ENCODE data around the gene CEP85L. TPM values are rescaled to one million over a fixed set of nuclear protein-coding genes. Genes with fewer than 3 reads are reported as not detected.

The CEP85L gene
- 10 to 100 TPM in 6 of 8 experiments, 1 to 10 TPM in 2; 8.3 to 27.8 (median 12.7) TPM for total RNA-seq

DNA sequence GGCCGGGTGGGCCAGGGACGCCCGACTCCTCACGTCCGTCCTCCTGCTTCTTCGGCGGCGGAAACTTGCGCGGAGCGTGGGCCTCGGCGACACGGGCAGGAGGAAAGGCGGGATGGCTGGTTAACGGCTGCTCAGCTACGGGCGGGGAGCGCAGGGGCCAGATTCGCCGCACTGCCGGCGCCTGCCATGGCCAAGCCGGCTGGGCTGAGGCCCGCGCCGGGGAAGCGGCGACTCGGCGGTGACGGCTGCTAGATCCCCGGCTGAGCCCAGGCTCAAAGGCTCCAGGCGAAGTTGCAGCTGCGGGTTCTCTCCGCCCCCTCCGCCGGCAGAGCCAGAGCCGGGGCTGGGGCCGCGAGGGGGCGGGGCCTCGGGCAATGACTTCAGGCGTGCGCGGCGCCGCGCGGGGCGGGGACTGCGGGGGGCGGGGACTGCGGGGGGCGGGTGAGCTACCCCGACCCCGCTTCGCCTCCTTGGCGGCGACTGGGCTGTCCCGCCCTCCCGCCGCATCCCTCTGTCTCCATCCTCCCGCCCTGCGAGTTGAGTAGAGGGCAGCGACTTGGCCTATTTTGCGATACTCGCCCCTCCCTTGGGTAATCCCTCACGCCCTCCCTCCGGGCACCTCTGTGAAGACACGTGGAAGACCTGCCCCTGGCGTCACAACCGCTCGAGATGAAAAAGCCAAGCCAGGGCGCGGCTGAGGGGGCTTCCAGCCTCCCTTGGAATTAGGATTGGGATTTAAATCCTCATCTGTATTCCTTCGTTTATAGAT, at the start of gene CEP85L:
CEP85L (minus strand) TSS at position 310 of the 769 bp plus-strand sequence. CDS start 322 bp downstream, outside the sequence.
- in situ Hi-C loops (cut with MboI; ENCODE audit: low pct_unique_long_range_greater_than_20kb in 2 of 9, low sequenced_read_pairs in 9 of 9, unreplicated experiment in 9 of 9) = no loop called here
- H3K27ac ChIP-seq = peak within 1 kb of the TSS; percentile 87
- H3K4me3 ChIP-seq = peak within 1 kb of the TSS; percentile 58 to 98 (median 89)
- H3K4me1 ChIP-seq (replicated peaks in 1 of 2) = peaks cover 8 to 13% of the 10 kb centered on the region in 2 donors
- peak; percentile 81 to 91 (median 88) for ATAC-seq (replicated peaks in 6 of 8)
- 0% methylated on average over 7 of the region's 77 CpGs; no CpG with 5 or more reads in 9 of the 10 experiments for whole genome bisulfite sequencing, 10 experiments

DNA sequence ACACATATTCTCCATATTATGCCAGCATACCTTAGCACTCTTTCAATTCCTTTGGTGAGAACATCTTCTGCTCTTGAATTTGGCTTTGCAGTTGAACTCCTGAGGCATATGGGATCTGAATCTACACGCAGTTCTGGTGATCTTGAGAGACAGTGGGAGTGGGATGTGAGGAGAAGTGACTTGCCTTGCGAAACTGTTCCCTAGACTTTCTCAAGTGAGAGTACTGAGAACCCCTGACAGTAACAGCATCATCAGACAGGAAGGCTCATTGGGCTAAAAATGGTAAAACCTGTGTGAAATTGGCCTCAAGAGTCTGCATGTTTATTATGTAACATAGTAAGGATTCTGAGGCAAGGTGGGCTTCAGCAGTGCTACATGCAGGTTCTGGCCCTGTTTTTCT, 49.1 kb upstream of the CEP85L start:
- in situ Hi-C loops (cut with MboI; ENCODE audit: low pct_unique_long_range_greater_than_20kb in 2 of 9, low sequenced_read_pairs in 9 of 9, unreplicated experiment in 9 of 9) = no loop called here
- no peak for ATAC-seq (replicated peaks in 6 of 8)
- Histone ChIP-seq H3K4me3 (no peak overlapping the region), H3K4me1 (replicated peaks in 1 of 2) (peaks cover 7 to 8% of the 10 kb centered on the region in 2 donors), H3K27ac (no peak overlapping the region)
- WGBS, 10 experiments = 71 to 100% (median 100%) methylated on average over 1 to 2 of the region's 2 CpGs; no CpG with 5 or more reads in 3 of the 10 experiments

DNA sequence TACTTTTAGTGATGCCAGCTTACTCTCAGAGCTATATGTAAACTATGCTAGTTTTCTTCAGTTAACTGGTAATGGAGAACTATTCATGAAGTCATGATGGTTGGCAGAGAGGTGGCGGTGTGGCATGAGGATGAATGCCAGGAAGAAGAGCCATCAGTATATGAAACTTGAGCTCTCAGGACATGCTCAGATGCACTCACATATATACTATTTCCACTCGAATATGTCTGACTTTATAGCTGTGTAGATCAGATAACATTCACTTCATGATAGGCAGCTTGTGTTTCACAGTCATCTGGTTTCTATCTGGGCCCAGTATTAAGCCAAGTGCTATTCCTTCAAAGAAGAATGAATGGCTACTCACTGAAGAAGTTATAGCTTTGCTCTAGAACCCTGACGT, 46.2 kb upstream of the CEP85L start:
- in situ Hi-C loops (cut with MboI; ENCODE audit: low pct_unique_long_range_greater_than_20kb in 2 of 9, low sequenced_read_pairs in 9 of 9, unreplicated experiment in 9 of 9) = no loop called here
- H3K4me3 ChIP-seq = no peak overlapping the region
- H3K4me1 ChIP-seq (replicated peaks in 1 of 2) = no peaks in the 10 kb centered on the region
- ATAC-seq (replicated peaks in 6 of 8) = no peak
- 67 to 88% (median 81%) methylated on average over 1 to 3 of the region's 3 CpGs; no CpG with 5 or more reads in 4 of the 10 experiments for WGBS, 10 experiments
- no peak overlapping the region for H3K27ac ChIP-seq

DNA sequence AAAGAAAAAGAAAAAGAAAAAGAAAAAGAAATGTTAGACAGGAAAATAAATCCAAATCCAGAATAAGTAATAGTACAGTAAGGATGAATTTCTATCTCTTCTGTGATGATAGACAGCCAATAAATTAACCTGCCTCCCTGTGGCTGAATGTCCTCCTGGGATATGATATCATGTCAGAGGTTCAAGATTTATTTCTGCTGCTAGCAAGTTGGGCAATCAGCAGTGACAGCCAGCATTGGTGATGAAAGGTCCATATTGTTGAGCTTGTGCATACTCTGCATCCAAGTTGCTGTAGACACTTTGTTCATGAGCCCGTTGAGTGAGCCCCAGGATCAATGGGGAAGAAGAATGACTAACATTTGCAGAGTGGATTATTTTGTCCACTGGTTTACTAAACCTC, 44.9 kb upstream of the CEP85L start:
- Histone ChIP-seq H3K4me3 (no peak overlapping the region), H3K4me1 (replicated peaks in 1 of 2) (no peaks in the 10 kb centered on the region), H3K27ac (no peak overlapping the region)
- no peak for ATAC-seq (replicated peaks in 6 of 8)
- in situ Hi-C loops (cut with MboI; ENCODE audit: low pct_unique_long_range_greater_than_20kb in 2 of 9, low sequenced_read_pairs in 9 of 9, unreplicated experiment in 9 of 9) = no loop called here
- WGBS, 10 experiments = 0 to 100% (median 69%) methylated on average over 1 of the region's 1 CpG; no CpG with 5 or more reads in 6 of the 10 experiments

DNA sequence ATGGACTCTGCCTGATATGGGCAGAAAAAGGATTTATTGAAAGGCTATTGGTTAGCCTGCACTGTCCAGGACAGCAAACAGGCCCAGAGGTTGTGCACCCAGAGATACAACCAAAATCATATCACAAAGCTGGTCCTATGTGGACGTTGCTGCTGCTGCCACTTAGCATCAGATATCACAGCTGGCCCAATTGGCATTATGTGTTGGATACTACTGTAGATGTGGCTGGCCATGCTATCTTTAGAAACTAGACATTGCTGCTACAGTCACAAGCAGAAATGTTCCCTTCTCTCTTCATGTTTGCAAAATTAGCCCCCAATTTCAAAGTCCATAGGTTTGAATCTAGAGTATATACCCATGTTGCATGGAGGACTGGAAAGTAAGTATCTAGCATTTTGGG, 42.2 kb upstream of the CEP85L start:
- WGBS, 10 experiments = 0 to 86% (median 60%) methylated on average over 1 of the region's 1 CpG; no CpG with 5 or more reads in 3 of the 10 experiments
- Histone ChIP-seq H3K4me1 (replicated peaks in 1 of 2) (no peaks in the 10 kb centered on the region), H3K4me3 (no peak overlapping the region), H3K27ac (no peak overlapping the region)
- no peak for ATAC-seq (replicated peaks in 6 of 8)
- in situ Hi-C loops (cut with MboI; ENCODE audit: low pct_unique_long_range_greater_than_20kb in 2 of 9, low sequenced_read_pairs in 9 of 9, unreplicated experiment in 9 of 9) = no loop called here

DNA sequence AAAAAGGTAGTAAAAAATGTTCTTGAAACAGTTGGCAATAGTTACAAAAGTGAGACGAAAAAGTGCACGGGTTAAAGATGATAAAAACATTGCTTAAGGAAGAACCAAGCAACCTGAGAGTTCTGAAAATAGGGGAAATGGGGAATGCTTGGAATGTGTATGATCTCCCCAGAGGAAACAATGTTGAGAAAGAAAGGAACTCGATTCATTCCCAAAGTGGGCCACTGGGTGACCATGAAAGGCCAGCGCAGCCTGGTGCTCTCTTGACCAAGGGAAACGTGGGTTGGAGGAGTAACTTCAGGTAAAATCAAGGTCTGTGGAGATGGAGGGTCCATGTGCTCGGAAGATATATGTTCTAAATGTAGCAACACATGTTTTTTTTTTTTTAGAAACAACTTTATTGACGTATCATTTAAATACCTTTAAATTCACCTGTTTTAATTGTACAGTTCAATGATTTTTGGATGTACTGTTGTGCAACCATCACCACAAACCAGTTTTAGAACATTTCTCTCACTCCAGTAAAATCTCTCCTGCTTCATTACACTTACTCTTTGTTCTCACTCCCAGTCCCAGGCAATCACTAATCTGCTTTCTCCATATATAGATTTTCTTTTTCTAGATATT, 34.5 kb upstream of the CEP85L start:
- ATAC-seq (replicated peaks in 6 of 8) = no peak
- Histone ChIP-seq H3K4me1 (replicated peaks in 1 of 2) (no peaks in the 10 kb centered on the region), H3K27ac (no peak overlapping the region), H3K4me3 (no peak overlapping the region)
- 66 to 90% (median 83%) methylated on average over 2 to 7 of the region's 7 CpGs for WGBS, 10 experiments
- in situ Hi-C loops (cut with MboI; ENCODE audit: low pct_unique_long_range_greater_than_20kb in 2 of 9, low sequenced_read_pairs in 9 of 9, unreplicated experiment in 9 of 9) = no loop called here

DNA sequence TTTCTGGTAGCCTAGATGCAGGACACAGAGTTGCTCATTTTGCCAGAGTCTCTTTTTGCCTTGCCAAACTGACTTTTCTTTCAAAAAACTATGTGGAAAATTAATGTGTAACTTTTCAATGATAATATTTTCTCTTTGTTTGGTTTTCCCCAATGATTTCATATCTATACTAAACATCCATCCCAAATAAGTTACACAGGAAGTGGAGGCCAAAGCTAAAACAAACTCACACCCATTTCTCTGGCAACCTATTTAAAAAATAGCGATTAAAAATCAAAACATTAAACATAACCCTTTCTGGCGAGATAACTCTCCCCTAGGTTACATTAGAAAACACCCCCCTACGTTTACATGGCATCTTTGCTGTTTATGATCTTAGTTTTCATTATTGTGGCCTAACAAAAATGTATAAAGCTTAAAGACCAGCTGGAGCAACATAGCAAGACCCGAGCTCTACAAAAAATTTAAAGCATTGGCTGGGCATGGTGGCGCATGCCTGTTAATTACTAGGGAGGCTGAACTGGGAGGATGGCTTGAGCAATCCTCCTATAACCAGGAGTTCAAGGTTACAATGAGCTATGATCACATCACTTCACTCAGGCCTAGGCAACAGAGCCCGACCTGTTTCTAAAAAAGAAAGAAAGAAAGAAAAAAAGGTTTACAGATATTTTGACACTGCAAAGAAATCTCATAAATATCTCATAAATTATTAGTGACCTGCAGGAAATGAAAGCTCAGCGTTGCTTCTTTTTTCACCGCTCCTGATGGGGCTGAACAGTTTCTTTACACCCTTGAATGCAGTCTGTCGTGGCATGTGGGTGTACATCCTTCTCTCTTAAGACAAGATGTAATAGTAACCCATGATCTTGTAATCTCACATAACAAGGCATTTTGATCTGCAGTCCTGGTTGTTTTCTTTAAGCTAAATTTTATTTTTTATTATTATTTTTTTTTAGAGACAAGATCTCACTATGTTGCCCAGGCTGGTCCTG, 32.8 kb upstream of the CEP85L start:
- Histone ChIP-seq H3K27ac (no peak overlapping the region), H3K4me1 (replicated peaks in 1 of 2) (no peaks in the 10 kb centered on the region), H3K4me3 (no peak overlapping the region)
- ATAC-seq (replicated peaks in 6 of 8) = no peak
- WGBS, 10 experiments = 83 to 100% (median 88%) methylated on average over 1 to 9 of the region's 9 CpGs
- in situ Hi-C loops (cut with MboI; ENCODE audit: low pct_unique_long_range_greater_than_20kb in 2 of 9, low sequenced_read_pairs in 9 of 9, unreplicated experiment in 9 of 9) = no loop called here

DNA sequence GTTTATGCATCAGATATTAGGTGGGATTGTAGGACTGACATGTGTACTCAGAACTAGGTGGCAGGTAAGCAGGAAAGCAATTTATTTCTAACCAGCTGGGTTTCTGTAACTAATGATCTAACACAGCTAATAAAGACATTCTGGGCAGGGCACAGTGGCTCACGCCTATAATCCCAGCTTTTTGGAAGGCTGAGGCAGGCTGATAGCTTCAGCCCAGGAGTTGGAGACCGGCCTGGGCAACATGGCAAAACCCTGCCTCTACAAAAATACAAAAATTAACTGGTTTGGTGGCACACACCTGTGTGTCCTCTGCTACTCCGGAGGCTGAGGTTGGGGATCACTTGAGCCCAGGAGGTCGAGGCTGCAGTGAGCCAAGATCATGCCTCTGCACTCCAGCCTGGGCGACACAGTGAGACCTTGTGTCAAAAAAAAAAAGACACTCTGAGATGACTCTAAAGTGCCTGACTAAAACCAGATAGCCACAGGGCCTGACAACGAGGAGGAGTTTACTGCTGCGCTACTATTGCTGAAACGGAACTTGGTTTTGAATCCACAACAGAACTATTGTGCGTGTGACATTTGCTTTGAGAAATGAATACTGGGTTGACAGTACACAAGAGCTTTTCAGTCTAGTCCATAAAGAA, 29.2 kb upstream of the CEP85L start:
- no peak overlapping the region for H3K4me3 ChIP-seq
- in situ Hi-C loops (cut with MboI; ENCODE audit: low pct_unique_long_range_greater_than_20kb in 2 of 9, low sequenced_read_pairs in 9 of 9, unreplicated experiment in 9 of 9) = no loop called here

DNA sequence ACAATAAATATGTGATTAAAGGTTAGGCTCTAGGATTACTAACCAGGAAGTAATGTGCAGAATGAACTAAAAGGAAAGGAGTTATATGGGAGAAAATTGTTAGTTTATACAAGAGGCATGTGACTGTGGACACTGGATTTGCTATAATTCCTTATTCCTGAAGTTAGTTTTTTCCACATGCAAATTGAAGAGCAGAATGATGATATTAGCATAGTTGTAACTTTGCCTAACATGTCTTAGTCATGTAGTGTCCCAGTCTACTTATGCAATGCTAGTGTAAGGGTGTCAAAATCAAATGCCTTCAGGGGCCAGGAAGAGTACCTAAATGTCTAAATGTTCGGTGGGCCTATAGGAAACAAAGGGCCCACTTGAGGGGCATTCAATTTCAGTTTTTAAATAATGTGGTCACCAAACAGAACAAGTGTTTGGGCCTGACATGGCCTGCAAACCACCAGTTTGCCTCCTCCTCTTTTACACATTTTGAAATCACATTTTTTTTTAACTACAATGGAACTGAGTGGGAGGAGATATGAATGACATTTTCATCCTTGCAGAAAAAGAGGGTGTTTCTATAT, 28.0 kb upstream of the CEP85L start:
- 0 to 88% (median 78%) methylated on average over 1 of the region's 1 CpG; no CpG with 5 or more reads in 3 of the 10 experiments for WGBS, 10 experiments
- Histone ChIP-seq H3K27ac (no peak overlapping the region), H3K4me3 (no peak overlapping the region), H3K4me1 (replicated peaks in 1 of 2) (no peaks in the 10 kb centered on the region)
- in situ Hi-C loops (cut with MboI; ENCODE audit: low pct_unique_long_range_greater_than_20kb in 2 of 9, low sequenced_read_pairs in 9 of 9, unreplicated experiment in 9 of 9) = no loop called here
- peak in 3 of 8 experiments; percentile 62 to 97 (median 96) for ATAC-seq (replicated peaks in 6 of 8)

More for the DNA sequence above, 29.2 kb upstream of the CEP85L start:
- WGBS, 10 experiments = 61 to 98% (median 80%) methylated on average over 1 to 7 of the region's 9 CpGs; no CpG with 5 or more reads in 1 of the 10 experiments
- no peak overlapping the region for H3K27ac ChIP-seq
- peak in 1 of 8 experiments; percentile 42 for ATAC-seq (replicated peaks in 6 of 8)
- no peaks in the 10 kb centered on the region for H3K4me1 ChIP-seq (replicated peaks in 1 of 2)

DNA sequence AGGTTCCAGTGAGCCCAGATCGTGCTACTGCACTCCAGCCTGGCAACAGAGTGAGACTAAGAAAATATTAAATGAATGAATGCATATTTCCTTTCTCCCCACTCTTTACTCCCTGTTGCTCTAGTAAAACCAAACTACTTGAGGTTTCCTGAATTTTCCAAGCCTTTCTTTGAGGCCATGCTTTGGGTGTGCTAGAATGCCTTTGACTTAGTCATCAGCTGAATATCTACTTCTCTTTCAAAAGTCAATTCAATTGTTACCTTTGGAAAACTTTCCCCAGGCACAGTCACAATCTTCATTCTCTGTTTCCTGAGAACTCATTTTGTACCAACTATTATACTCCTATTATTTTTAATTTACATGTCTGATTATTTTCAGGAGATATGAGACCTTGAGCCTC, 27.5 kb upstream of the CEP85L start:
- peak in 2 of 8 experiments; percentile 24 to 63 for ATAC-seq (replicated peaks in 6 of 8)
- Histone ChIP-seq H3K27ac (no peak overlapping the region), H3K4me1 (replicated peaks in 1 of 2) (no peaks in the 10 kb centered on the region), H3K4me3 (no peak overlapping the region)
- WGBS, 10 experiments = 60 to 100% (median 89%) methylated on average over 1 of the region's 1 CpG; no CpG with 5 or more reads in 7 of the 10 experiments
- in situ Hi-C loops (cut with MboI; ENCODE audit: low pct_unique_long_range_greater_than_20kb in 2 of 9, low sequenced_read_pairs in 9 of 9, unreplicated experiment in 9 of 9) = no loop called here

DNA sequence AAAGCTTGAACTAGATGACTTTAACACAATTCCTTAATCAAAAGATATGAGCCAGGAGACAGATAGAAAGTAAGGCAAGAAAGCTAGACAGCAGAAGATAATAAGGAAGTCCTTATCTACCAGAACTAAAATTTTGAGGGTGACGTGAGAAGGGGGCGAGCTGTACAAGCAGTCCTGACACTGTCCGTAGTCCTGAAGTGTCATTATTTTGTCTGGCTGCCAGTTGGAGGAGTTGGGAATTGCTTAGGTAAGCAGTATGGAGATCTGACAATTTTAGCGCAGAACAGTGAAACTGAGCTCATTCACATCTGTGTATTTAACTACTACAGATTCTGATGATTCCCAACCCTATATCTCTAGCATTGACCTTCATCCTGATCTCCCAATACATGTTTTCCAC, 25.8 kb upstream of the CEP85L start:
- H3K4me1 ChIP-seq (replicated peaks in 1 of 2) = no peaks in the 10 kb centered on the region
- no peak overlapping the region for H3K4me3 ChIP-seq
- 49 to 100% (median 84%) methylated on average over 1 to 4 of the region's 4 CpGs for WGBS, 10 experiments
- in situ Hi-C loops (cut with MboI; ENCODE audit: low pct_unique_long_range_greater_than_20kb in 2 of 9, low sequenced_read_pairs in 9 of 9, unreplicated experiment in 9 of 9) = no loop called here
- no peak for ATAC-seq (replicated peaks in 6 of 8)
- H3K27ac ChIP-seq = no peak overlapping the region

DNA sequence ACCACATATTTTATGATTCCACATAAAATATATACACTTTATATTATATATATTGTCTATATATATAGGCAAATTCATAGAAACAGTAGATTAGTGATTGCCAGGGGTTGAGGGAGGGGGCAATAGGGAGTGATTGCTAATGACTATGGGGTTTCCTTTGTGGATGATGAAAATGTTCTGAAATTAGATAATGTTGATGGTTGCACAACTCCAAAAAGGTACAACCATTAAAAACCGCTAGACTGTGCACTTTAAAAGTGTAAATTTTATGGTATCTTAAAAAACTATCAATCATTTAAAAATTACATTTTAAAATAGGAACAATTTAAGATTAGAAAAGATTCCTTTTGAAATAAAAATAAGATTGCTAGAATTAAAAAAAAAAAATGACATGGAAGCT, 23.8 kb upstream of the CEP85L start:
- no peak for ATAC-seq (replicated peaks in 6 of 8)
- no peak overlapping the region for H3K4me3 ChIP-seq
- no peak overlapping the region for H3K27ac ChIP-seq
- WGBS, 10 experiments = 44 to 100% (median 86%) methylated on average over 1 of the region's 1 CpG; no CpG with 5 or more reads in 1 of the 10 experiments
- in situ Hi-C loops (cut with MboI; ENCODE audit: low pct_unique_long_range_greater_than_20kb in 2 of 9, low sequenced_read_pairs in 9 of 9, unreplicated experiment in 9 of 9) = no loop called here
- H3K4me1 ChIP-seq (replicated peaks in 1 of 2) = no peaks in the 10 kb centered on the region
